ENCODE results near the gene GTF2IRD1. TPM values are rescaled to one million over a fixed set of nuclear protein-coding genes. Genes with fewer than 3 reads are reported as not detected.
"Not testable (repeated sequence)": the region's sequence is repeated elsewhere in the genome, so short reads cannot be mapped to it uniquely, and the experiment has no call there.

The GTF2IRD1 gene
- total RNA-seq, 1 experiment from 2014 or later = 14.9 TPM

DNA sequence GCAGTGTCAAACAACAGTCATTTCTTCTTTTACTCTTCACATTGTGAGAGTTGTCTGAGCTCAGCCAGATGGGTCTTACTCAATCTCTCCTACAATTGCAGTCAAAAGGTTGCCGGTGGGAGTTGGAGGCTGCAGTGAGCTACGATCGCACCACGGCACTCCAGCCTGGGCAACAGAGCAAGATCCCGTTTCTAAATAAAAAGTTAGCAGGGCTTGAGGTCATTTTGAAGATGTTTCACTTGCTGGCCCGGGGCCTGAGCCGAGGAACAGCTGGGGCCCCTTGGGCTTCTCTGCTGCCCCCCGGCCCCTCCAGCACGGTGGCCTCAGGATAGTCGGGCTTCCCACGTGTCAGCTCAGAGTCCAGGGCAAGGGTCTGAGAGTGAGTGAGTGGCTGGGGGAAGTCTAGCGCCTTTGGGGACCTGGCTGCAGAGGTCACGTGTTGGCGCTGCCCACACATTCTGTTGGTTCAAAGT lies 40.4 kb downstream of the GTF2IRD1 start:
- no TSS peak for BruUV-seq (replicated peaks)
- H4K20me1 ChIP-seq (ENCODE audit: low read length) = no peaks in the 10 kb centered on the region
- H3K4me3 ChIP-seq (ENCODE audit: low read length) = no peak overlapping the region
- no peak overlapping the region for H3K9ac ChIP-seq (ENCODE audit: low read length)
- no peaks in the 10 kb centered on the region for H3K9me3 ChIP-seq (ENCODE audit: low read length)
- H3K4me2 ChIP-seq (ENCODE audit: low read length) = no peak overlapping the region
- H3F3A ChIP-seq (ENCODE audit: low read length, unreplicated experiment) = no peaks in the 10 kb centered on the region
- ChIA-PET CTCF (no interaction called here), POLR2A (ENCODE audit: unreplicated experiment) (no interaction called here)
- ATAC-seq (no peak), DNase-seq (no peak)
- no peak overlapping the region for H3K27ac ChIP-seq (ENCODE audit: low read length)
- TF ChIP-seq, protein P1, sequence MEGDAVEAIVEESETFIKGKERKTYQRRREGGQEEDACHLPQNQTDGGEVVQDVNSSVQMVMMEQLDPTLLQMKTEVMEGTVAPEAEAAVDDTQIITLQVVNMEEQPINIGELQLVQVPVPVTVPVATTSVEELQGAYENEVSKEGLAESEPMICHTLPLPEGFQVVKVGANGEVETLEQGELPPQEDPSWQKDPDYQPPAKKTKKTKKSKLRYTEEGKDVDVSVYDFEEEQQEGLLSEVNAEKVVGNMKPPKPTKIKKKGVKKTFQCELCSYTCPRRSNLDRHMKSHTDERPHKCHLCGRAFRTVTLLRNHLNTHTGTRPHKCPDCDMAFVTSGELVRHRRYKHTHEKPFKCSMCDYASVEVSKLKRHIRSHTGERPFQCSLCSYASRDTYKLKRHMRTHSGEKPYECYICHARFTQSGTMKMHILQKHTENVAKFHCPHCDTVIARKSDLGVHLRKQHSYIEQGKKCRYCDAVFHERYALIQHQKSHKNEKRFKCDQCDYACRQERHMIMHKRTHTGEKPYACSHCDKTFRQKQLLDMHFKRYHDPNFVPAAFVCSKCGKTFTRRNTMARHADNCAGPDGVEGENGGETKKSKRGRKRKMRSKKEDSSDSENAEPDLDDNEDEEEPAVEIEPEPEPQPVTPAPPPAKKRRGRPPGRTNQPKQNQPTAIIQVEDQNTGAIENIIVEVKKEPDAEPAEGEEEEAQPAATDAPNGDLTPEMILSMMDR (conservative IDR thresholded peaks at IDR 0.05; ENCODE audit: low read depth, low read length) = no peak
- TF ChIP-seq EZH2 (IDR thresholded peaks at IDR 0.05; ENCODE audit: low read length, unreplicated experiment) (no peak), EZH2phosphoT487 (IDR thresholded peaks at IDR 0.05; ENCODE audit: borderline replicate concordance, low read length) (no peak)
- H3K27me3 ChIP-seq (ENCODE audit: low read length) = no peaks in the 10 kb centered on the region
- H3K4me1 ChIP-seq (ENCODE audit: insufficient read depth, low read length) = no peaks in the 10 kb centered on the region
- no peaks in the 10 kb centered on the region for H3K79me2 ChIP-seq (ENCODE audit: low read length)
- H3K9me2 ChIP-seq (replicated peaks; ENCODE audit: low read length) = no peaks in the 10 kb centered on the region
- intact Hi-C loops (cut with micrococcal nuclease) = no loop called here
- no peaks in the 10 kb centered on the region for H3K36me3 ChIP-seq (ENCODE audit: low read depth, low read length)
- no peak overlapping the region for H2AFZ ChIP-seq (ENCODE audit: low read length)

DNA sequence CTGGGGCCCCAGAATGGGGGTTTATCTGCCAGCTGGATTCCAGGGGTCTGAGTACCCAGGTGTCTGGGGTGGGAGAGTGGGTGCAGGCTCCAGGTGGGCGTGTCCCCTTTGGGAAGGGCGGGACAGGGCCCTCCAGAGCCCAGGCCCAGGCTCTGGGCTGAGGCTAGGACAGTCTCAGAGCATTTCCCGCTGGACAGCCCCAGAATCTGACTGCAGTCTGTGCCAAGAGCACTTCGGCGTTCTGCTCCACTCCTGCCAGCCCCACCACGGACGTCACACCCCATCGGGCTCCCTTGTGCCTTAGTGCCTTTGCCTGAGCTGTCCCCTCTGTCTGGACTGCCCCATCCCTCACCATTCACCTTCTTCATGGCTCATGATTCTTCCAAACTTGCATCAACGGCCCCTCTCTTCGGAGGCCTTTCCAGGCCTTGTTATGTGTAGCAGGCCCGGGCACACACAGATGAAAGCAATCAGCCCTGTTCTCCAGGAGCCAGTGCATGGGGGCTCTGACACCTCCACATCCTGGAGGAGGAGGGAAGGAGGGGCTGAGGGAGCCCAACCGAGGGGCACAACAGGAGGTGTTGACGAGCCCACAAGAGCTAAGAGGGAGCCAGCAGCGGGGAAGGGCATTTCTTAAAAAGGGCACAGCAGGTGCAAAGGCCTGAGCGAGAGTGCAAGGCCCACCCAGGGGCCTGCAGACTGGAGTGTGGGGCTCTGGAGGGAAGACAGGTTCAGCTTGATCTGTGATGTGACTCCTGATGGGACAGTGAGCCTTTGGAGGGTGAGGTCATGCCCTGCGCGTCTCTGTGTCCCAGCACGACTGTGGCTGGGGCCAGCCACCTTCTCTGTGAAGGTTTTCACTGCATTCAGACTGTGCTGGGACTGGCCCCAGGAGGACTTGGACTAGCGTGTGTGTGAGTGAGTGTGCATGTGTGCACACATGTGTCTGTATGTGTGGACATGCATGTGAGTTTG lies 41.7 kb downstream of the GTF2IRD1 start:
- ChIA-PET POLR2A (ENCODE audit: unreplicated experiment) (no interaction called here), CTCF (no interaction called here)
- ATAC-seq = no peak
- no TSS peak for BruUV-seq (replicated peaks)
- no peak for DNase-seq
- Histone ChIP-seq H3K9me2 (replicated peaks; ENCODE audit: low read length) (no peaks in the 10 kb centered on the region), H3K9me3 (ENCODE audit: low read length) (no peaks in the 10 kb centered on the region), H3K9ac (ENCODE audit: low read length) (no peak overlapping the region), H2AFZ (ENCODE audit: low read length) (no peak overlapping the region), H4K20me1 (ENCODE audit: low read length) (no peaks in the 10 kb centered on the region), H3K79me2 (ENCODE audit: low read length) (no peaks in the 10 kb centered on the region), H3K27ac (ENCODE audit: low read length) (no peak overlapping the region), H3F3A (ENCODE audit: low read length, unreplicated experiment) (no peaks in the 10 kb centered on the region), H3K36me3 (ENCODE audit: low read depth, low read length) (no peaks in the 10 kb centered on the region), H3K4me3 (ENCODE audit: low read length) (no peak overlapping the region), H3K27me3 (ENCODE audit: low read length) (no peaks in the 10 kb centered on the region), H3K4me2 (ENCODE audit: low read length) (no peak overlapping the region), H3K4me1 (ENCODE audit: insufficient read depth, low read length) (no peaks in the 10 kb centered on the region)
- TF ChIP-seq, protein P1 (conservative IDR thresholded peaks at IDR 0.05; ENCODE audit: low read depth, low read length) = no peak
- TF ChIP-seq EZH2phosphoT487 (IDR thresholded peaks at IDR 0.05; ENCODE audit: borderline replicate concordance, low read length) (no peak), EZH2 (IDR thresholded peaks at IDR 0.05; ENCODE audit: low read length, unreplicated experiment) (no peak)
- intact Hi-C loops (cut with micrococcal nuclease) = no loop called here

DNA sequence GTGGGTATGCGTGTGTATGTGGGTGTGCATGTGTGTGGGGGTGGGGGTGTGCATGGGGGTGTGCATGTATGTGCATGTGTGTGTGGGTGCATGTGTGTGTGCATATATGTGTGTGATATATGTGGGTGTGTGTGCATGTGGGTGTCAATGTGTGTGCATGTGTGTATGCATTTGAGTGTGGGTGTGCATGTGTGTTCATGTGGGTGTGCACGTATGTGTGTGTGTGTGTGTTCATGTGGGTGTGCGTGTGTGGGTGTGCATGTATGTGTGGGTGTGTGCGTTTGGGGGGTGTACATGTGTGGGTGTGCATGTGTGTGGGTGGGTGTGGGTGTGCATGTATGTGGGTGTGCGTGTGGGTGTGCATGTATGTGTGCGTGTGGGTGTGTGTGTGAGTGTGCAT lies 42.6 kb downstream of the GTF2IRD1 start:
- CTCF ChIA-PET = no interaction called here
- Histone ChIP-seq H3K9me2 (replicated peaks; ENCODE audit: low read length) (no peaks in the 10 kb centered on the region), H3K36me3 (ENCODE audit: low read depth, low read length) (no peaks in the 10 kb centered on the region), H3K4me2 (ENCODE audit: low read length) (no peak overlapping the region), H3K4me1 (ENCODE audit: insufficient read depth, low read length) (no peaks in the 10 kb centered on the region), H3K27ac (ENCODE audit: low read length) (no peak overlapping the region), H2AFZ (ENCODE audit: low read length) (no peak overlapping the region), H3K79me2 (ENCODE audit: low read length) (no peaks in the 10 kb centered on the region), H4K20me1 (ENCODE audit: low read length) (no peaks in the 10 kb centered on the region), H3F3A (ENCODE audit: low read length, unreplicated experiment) (no peaks in the 10 kb centered on the region), H3K9me3 (ENCODE audit: low read length) (no peaks in the 10 kb centered on the region), H3K4me3 (ENCODE audit: low read length) (no peak overlapping the region), H3K9ac (ENCODE audit: low read length) (no peak overlapping the region), H3K27me3 (ENCODE audit: low read length) (no peaks in the 10 kb centered on the region)
- intact Hi-C loops (cut with micrococcal nuclease) = no loop called here
- TF ChIP-seq, protein P1 (conservative IDR thresholded peaks at IDR 0.05; ENCODE audit: low read depth, low read length) = no peak
- TF ChIP-seq EZH2phosphoT487 (IDR thresholded peaks at IDR 0.05; ENCODE audit: borderline replicate concordance, low read length) (no peak), EZH2 (IDR thresholded peaks at IDR 0.05; ENCODE audit: low read length, unreplicated experiment) (no peak)
- POLR2A ChIA-PET (ENCODE audit: unreplicated experiment) = no interaction called here
- DNase-seq (no peak), ATAC-seq (no peak)
- no TSS peak for BruUV-seq (replicated peaks)

DNA sequence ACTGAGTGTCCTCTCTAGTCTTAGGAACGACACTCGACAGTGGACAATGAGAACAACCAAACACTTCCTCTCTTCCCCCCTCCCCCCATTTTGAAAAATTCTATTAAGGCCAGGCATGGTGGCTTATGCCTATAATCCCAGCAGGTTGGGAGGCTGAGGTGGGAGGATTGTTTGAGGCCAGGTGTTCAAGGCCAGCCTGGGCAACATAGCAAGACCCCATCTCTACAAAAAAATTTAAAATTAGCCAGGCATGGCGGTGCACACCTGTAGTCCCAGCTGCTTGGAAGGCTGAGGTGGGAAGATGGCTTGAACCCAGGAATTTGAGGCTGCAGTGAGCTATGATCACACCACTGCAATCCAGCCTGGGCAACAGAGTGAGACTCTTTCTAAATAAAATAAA lies 43.1 kb downstream of the GTF2IRD1 start:
- H3K27ac ChIP-seq (ENCODE audit: low read length); intact Hi-C loops (cut with micrococcal nuclease); H3K36me3 ChIP-seq (ENCODE audit: low read depth, low read length); DNase-seq; H3K79me2 ChIP-seq (ENCODE audit: low read length); H2AFZ ChIP-seq (ENCODE audit: low read length); CTCF ChIA-PET; H3K9me2 ChIP-seq (replicated peaks; ENCODE audit: low read length); H3F3A ChIP-seq (ENCODE audit: low read length, unreplicated experiment); H3K4me2 ChIP-seq (ENCODE audit: low read length); BruUV-seq (replicated peaks); H3K9ac ChIP-seq (ENCODE audit: low read length); H3K27me3 ChIP-seq (ENCODE audit: low read length); H3K4me3 ChIP-seq (ENCODE audit: low read length); ATAC-seq; POLR2A ChIA-PET (ENCODE audit: unreplicated experiment); H4K20me1 ChIP-seq (ENCODE audit: low read length); H3K4me1 ChIP-seq (ENCODE audit: insufficient read depth, low read length); H3K9me3 ChIP-seq (ENCODE audit: low read length): not testable (repeated sequence)

All from PC-3 (cell line).